Stomach (tissue), 4 donors: ENCODE results near the gene FNTB.

Source experiments
- CTCF ChIP-seq, 7 experiments: fragments of 450-650 bp in 4 of 7; fragments of 200-600 bp in 3 of 7; sonication (generic) in 3 of 7; IDR thresholded peaks; one replicate each; pipeline ENCODE4 v1.5.1; 2016 to 2019; ENCODE audit warnings: antibody characterized with exemption in 7 of 7, control low read depth in 2 of 7, mild to moderate bottlenecking in 1 of 7
- EP300 ChIP-seq: sonication (generic); formaldehyde crosslinking; IDR thresholded peaks from one replicate; pipeline ENCODE4 v1.6.1; 2017; ENCODE audit warnings: antibody characterized with exemption
- POLR2A ChIP-seq, 4 donors: fragments of 450-650 bp; IDR thresholded peaks; one replicate each; pipeline ENCODE4 v1.6.1; 2016; ENCODE audit warnings: antibody characterized with exemption in 4 of 4, control low read depth in 2 of 4, mild to moderate bottlenecking in 1 of 4, moderate library complexity in 1 of 4
- POLR2AphosphoS5 ChIP-seq, 3 donors: sonication (generic); formaldehyde crosslinking; IDR thresholded peaks; one replicate each; pipeline ENCODE4 v1.6.1; 2016; ENCODE audit warnings: antibody characterized with exemption in 3 of 3

GRCh38 chr14:64950889-64951288, 35.8 kb upstream of the FNTB start:
- TF ChIP-seq CTCF (IDR thresholded peaks at IDR 0.05) (no peak), POLR2AphosphoS5 (IDR thresholded peaks at IDR 0.05) (no peak), POLR2A (IDR thresholded peaks at IDR 0.05) (no peak), EP300 (no peak)
